ENCODE measurements around the gene PECR. TPM values are rescaled to one million over a fixed set of nuclear protein-coding genes. Genes with fewer than 3 reads are reported as not detected.

The PECR gene
- total RNA-seq, result 3.1 TPM

- peak; percentile 97 for ATAC-seq
Measured at GRCh38 chr2:216081487-216082116, at the start of gene PECR, which contains the start of gene TMEM169. TSS of gene PECR (minus strand) at chr2:216081809. CDS start at chr2:216081741, 68 bp downstream. TSS of gene TMEM169 (plus strand) at chr2:216081919. CDS start at chr2:216095964, 14,045 bp downstream.

DNA sequence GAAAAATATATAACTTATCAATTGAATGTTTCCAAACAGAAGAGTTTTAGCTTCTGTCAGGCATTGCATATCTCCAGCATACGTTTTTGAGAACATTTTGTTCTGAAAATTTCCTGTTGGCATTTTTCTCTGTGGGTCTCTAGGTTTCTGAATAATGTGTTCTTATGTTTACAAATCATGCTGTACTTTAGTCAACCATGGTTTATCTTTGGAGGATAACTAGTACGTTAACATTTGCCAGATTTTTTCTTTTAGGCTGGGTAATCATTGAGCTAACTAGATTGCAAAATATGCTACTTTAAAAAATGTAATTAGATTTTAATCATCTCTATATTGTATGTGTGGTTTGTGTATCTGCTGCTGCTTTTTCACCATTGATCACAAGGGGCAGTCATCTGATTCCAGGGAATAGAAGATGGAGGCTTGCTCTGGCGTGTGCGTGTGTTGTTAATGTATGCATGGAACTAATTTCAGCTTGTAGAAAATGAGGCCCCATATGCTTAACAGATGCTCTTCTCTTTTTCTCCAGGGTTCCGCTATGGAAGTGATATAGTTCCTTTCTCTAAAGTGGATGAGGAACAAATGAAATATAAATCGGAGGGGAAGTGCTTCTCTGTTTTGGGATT lies 48.9 kb upstream of the PECR start:
- no peak for ATAC-seq

- no peak for ATAC-seq
Measured at GRCh38 chr2:216126943-216127342, 45.3 kb upstream of the PECR start.

GRCh38 chr2:216121255-216121654 lies 39.6 kb upstream of the PECR start:
- no peak for ATAC-seq

- ATAC-seq, result no peak
Measured at GRCh38 chr2:216119986-216120385, 38.4 kb upstream of the PECR start.

GRCh38 chr2:216119146-216119545 lies 37.5 kb upstream of the PECR start:
- ATAC-seq, result no peak

DNA sequence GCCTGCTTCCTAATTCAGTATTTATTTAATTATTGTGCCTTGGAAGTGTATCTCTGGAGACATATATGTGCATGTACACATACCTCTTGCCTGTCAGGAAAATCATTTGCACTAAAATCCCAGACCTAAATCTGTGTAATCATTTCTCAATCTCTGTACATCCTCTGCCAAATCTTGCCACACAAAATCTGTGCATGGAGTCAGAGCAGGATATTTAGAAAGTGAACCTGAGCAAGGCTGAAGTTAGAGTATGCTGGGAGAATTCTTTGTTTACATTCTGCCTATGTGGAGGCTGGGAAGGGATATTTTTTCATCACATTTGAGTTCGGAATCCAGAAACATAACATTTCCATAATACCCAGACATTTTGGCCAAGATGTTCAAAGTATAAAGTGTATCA lies 36.9 kb upstream of the PECR start:
- ATAC-seq, result no peak

- no peak for ATAC-seq
Measured at GRCh38 chr2:216117561-216118340, 36.1 kb upstream of the PECR start.

- no peak for ATAC-seq
Measured at GRCh38 chr2:216116418-216116817, 34.8 kb upstream of the PECR start.

GRCh38 chr2:216114714-216115531 lies 33.3 kb upstream of the PECR start:
- ATAC-seq, result peak; percentile 98

DNA sequence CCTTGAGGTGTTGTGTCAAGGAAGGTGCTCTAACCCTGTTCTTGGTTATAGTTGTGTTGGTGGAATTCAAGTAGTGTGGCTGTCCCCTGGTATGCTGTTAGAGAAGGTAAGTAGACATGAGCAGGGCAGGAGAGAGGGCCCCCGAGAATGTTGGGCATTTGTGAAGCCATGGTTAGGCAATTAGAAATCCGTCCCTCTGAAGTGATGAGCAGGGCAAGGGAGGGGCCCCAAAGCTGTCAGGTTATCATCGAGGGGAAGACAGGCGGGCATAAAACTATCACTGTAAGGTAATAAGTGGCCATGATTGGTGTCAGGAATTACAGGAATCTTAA lies 32.7 kb upstream of the PECR start:
- no peak for ATAC-seq

- no peak for ATAC-seq
Measured at GRCh38 chr2:216113572-216113971, 32.0 kb upstream of the PECR start.

DNA sequence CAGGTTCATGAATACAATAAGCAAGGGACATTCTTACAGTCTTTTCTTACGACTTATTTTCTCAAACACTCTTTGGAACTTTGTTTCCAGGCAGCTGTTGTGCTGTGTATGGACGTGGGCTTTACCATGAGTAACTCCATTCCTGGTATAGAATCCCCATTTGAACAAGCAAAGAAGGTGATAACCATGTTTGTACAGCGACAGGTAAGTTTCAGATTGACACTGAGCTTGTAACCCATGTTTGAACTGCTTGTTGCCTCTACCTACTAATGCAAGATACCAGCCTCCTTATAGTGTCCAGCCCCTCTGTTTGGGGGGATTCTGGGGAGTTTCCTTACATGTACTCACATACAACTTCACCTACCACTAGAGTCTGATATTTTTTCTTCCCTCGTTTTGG lies 31.3 kb upstream of the PECR start:
- no peak for ATAC-seq

DNA sequence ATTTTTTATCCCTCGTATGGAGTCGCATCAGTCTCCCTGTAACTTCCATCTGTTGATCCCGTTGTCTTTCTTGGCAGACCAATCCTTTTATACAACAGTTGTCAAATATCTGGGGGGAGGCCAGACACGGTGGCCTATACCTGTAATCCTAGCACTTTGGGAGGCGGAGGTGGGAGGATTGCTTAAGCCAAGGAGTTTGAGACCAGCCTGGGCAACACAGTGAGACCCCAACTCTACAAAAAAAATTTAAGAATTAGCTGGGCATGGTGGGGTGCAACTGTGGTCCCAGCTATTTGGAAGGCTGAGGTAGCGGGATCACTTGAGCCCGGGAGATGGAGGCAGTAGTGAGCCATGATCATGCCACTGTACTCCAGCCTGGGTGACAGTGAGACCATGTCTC lies 29.5 kb upstream of the PECR start:
- ATAC-seq, result no peak

DNA sequence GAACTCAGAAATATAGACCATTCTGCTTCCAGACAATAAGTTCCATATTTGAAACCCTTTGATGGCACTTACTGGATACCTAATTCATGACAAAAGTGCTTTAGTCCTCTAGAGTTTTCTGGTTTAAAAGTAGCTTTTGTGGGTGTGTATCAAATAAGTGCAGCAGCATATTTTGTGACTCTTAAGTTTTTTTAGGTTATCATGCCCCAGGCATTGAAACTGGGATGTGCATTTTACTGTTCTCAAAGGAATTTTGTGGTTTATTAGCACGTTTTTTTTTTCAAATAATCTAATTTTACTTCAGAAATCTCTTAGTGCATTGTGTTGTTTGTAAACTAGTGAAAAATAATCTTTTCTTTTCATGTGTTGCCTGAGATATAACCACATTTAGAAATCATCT lies 29.0 kb upstream of the PECR start:
- ATAC-seq, result no peak

GRCh38 chr2:216109962-216110614 lies 28.5 kb upstream of the PECR start:
- no peak for ATAC-seq

- ATAC-seq, result peak; percentile 95
Measured at GRCh38 chr2:216108967-216109921, 27.6 kb upstream of the PECR start, which contains the start of gene XRCC5. TSS of gene XRCC5 (plus strand) at chr2:216109348. CDS start at chr2:216109437, 89 bp downstream.

DNA sequence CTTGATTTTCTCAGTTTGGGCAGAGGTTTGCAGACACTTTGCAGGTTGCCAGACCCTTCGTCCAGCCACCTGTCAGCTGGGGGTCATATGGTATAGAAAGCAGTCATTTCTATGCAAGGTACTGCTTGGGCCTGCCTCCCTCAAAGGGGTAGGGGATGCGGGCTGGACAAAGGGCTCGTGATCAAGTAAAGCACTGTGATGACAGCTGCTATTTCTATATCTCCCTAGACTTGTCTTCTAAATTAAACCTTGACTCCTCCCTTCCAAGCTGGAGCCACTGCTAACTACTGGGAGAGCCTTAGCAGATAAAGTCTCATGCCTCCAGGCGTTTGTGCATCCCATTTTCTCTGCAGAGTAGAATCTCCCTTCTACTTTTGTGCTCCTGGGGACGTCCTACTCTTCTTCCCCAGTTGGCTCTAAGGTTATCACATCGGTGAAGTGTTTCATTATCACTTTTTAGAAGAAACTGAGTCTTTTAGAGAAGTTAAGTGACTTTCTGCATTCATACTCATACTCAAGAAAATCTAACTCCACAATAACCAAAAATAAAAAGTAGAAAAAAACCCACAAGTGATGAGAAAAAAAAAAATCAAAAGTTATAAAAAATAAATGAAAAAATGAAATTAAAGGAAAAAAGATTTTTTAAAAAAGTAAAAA lies 26.8 kb upstream of the PECR start:
- ATAC-seq, result no peak

GRCh38 chr2:216107760-216108159 lies 26.2 kb upstream of the PECR start:
- no peak for ATAC-seq

- no peak for ATAC-seq
Measured at GRCh38 chr2:216107320-216107719, 25.7 kb upstream of the PECR start.

DNA sequence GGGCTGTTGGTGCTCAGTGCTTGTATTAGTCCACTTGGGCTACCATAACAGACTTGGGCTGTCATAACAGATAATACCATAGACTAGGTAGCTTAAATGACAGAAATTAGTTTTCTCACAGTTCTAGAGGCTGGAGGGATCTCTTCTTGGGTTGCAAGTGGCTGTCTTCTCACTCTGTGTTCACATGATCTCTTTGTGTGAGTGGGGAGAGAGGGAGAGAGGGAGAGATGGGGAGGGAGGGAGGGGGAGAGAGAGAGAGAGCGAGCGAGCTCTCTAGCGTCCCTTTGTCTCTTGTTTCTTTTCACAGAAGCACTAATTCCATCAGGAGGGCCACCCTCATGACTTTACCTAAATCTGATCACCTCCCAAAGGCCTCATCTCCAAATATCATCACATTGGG lies 23.1 kb upstream of the PECR start:
- no peak for ATAC-seq
